Measurements from ENCODE around the gene APOBEC3A. TPM values are rescaled to one million over a fixed set of nuclear protein-coding genes. Genes with fewer than 3 reads are reported as not detected.

Gene APOBEC3A
- total and polyA plus RNA-seq, 2 of the 13 experiments (the other 11 are each of a cell fraction or from before 2014, with no cell fraction given): not detected

GRCh38 chr22:38921806-38922205 is 35.6 kb upstream of the APOBEC3A start (continued):
- TF ChIP-seq CEBPZ (IDR thresholded peaks at IDR 0.05; ENCODE audit: low read length) (no peak), ZSCAN12 (CRISPR knock-in tag; IDR thresholded peaks at IDR 0.05) (no peak), DR1 (CRISPR knock-in tag; IDR thresholded peaks at IDR 0.05) (no peak), KLF12 (CRISPR knock-in tag; IDR thresholded peaks at IDR 0.05; ENCODE audit: borderline replicate concordance) (no peak), ZMAT3 (CRISPR knock-in tag; conservative IDR thresholded peaks at IDR 0.05) (no peak), ZNF639 (CRISPR knock-in tag; conservative IDR thresholded peaks at IDR 0.05) (no peak), ZFAT (CRISPR knock-in tag; conservative IDR thresholded peaks at IDR 0.05) (no peak), FOSL2 (CRISPR knock-in tag; IDR thresholded peaks at IDR 0.05) (0 out of 2 replicates have a peak, but pooled peaks have one; percentile 6), ZNF619 (CRISPR knock-in tag; IDR thresholded peaks at IDR 0.05) (no peak), BRF2 (CRISPR knock-in tag; IDR thresholded peaks at IDR 0.05) (no peak), ZNF180 (CRISPR knock-in tag; IDR thresholded peaks at IDR 0.05; ENCODE audit: borderline replicate concordance, low read depth) (no peak), ZMYM4 (CRISPR knock-in tag; IDR thresholded peaks at IDR 0.05) (0 out of 2 replicates have a peak, but pooled peaks have one; percentile 7), DNMT3B (CRISPR knock-in tag; conservative IDR thresholded peaks at IDR 0.05) (no peak), POLR2G (IDR thresholded peaks at IDR 0.05; ENCODE audit: low read depth, low read length) (no peak), PATZ1 (CRISPR knock-in tag; IDR thresholded peaks at IDR 0.05) (no peak), TBP (CRISPR knock-in tag; IDR thresholded peaks at IDR 0.05) (no peak), ZNF562 (CRISPR knock-in tag; IDR thresholded peaks at IDR 0.05; ENCODE audit: borderline replicate concordance) (no peak), AFF4 (CRISPR knock-in tag; IDR thresholded peaks at IDR 0.05) (no peak)
